ENCODE data around the gene KIAA2012.

DNA sequence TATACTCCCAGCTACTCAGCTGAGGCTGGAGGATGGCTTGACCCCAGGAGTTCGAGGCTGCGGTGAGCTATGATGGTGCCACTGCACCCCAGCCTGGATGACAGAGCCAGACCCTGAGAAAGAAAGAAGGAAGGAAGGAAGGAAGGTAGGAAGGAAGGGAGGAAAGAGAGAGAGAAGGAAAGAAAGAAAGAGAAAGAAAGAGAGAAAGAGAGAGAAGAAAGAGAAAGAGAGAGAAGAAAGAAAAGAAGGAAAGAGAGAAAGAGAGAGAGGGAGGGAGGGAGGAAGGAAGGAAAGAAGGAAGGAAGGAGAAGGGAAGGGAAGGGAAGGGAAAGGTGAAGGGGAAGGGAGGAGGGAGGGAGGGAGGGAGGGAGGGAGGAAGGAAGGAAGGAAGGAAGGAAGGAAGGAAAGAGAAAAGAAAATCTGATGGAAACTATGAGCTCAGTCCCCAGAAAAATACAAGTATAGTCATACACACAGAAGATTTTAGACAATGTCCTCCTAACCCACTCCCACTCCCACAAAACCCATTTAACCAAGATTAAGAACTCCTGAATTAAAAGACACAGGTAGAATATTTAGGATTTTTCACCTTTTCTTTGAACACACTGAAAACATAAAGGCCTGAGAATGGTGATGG, 23.8 kb upstream of the KIAA2012 start:
- TF ChIP-seq POLR2A (IDR thresholded peaks at IDR 0.05; ENCODE audit: low read depth, low read length): no peak
- no peak for TF ChIP-seq TAF1 (IDR thresholded peaks at IDR 0.05; ENCODE audit: borderline replicate concordance, low read depth, low read length)

Data from GM12892 (cell line).